Right cardiac atrium (tissue), 5 donors: ENCODE results near the gene RERG. TPM values are rescaled to one million over a fixed set of nuclear protein-coding genes. Genes with fewer than 3 reads are reported as not detected.
"Not testable (repeated sequence)": the region's sequence is repeated elsewhere in the genome, so short reads cannot be mapped to it uniquely, and the experiment has no call there.

Source experiments
- ATAC-seq, 2 donors: fragments of 200-7000 bp; cut with Tn5 transposase; one replicate each; pipeline versions ENCODE4 v1.8.0 to v1.9.1; 2020; ENCODE audit warnings: moderate library complexity in 2 of 2, mild to moderate bottlenecking in 1 of 2
- DNase-seq, 3 donors: peaks; one replicate each; pipeline ENCODE4 v3.0.0-alpha.2; 2020
- H3K27ac ChIP-seq: one replicate; pipeline ENCODE4 v1.5.1; 2013; ENCODE audit warnings: mild to moderate bottlenecking, low read length, control low read depth, moderate library complexity
- H3K27me3 ChIP-seq: one replicate; pipeline ENCODE4 v1.6.1; 2013; ENCODE audit not compliant: control insufficient read depth, insufficient read depth
- H3K4me1 ChIP-seq: one replicate; pipeline ENCODE4 v1.6.1; 2013; ENCODE audit warnings: low read length; ENCODE audit not compliant: control insufficient read depth, insufficient read depth
- H3K4me3 ChIP-seq: one replicate; pipeline ENCODE4 v1.5.1; 2013; ENCODE audit warnings: low read length, control low read depth
- H3K9me3 ChIP-seq: one replicate; pipeline ENCODE4 v1.6.1; 2013; ENCODE audit warnings: low read length; ENCODE audit not compliant: control insufficient read depth
- WGBS: extraction: QIAGEN DNeasy Blood & Tissue Kit; methylation state at CpG from one replicate; pipeline ENCODE4 v1.1.7; 2013; 5-methylcytosine and 5-hydroxymethylcytosine counted together
- intact Hi-C, 4 donors: fragments of 100-400 bp; cut with DNase I; formaldehyde crosslinking; loops; one replicate each; pipeline versions ENCODE4 v1.11.0 to v1.14.0; 2022 to 2023
- polyA plus RNA-seq: library from polyadenylated mRNA; stranded (reverse); fragments of 200-250 nt; gene quantifications from one replicate; pipeline ENCODE4 v1.2.3, GENCODE V29; 2013
- total RNA-seq, 4 donors: library from RNA; stranded (reverse); fragmentation: NEBNext Ultra II Directional; extraction: Animal tissue kit (Norgen Biotek cat#: 25700); gene quantifications; one replicate each; pipeline ENCODE4 v1.2.1, GENCODE V29; 2021
- donor health status: healthy with polysubstance abuse.
- donor health status: DM: no; HTN: yes; CAD: no.
- donor health status: DM: no; HTN: no; CAD: no.
- donor health status: DM: no; HTN: yes; CAD: no; lungs with severe emphysema.
- donor health status: DM: yes; HTN: yes; CAD: no.

RERG gene
- total and polyA plus RNA-seq, 5 donors: 5.1 to 9.5 (median 8.7) TPM

- Histone ChIP-seq H3K9me3 (no peaks in the 10 kb centered on the region), H3K27ac (no peak overlapping the region), H3K4me3 (no peak overlapping the region), H3K27me3 (no peaks in the 10 kb centered on the region), H3K4me1 (no peaks in the 10 kb centered on the region)
- intact Hi-C loops: no loop called here
- 75% methylated on average over 2 of the region's 2 CpGs for WGBS
- ATAC-seq: no peak
- DNase-seq: no peak
Observed at GRCh38 chr12:15090441-15090840, 130.8 kb downstream of the RERG start.

- H3K4me1 ChIP-seq: no peaks in the 10 kb centered on the region
- 64% methylated on average over 1 of the region's 1 CpG for WGBS
- no peak overlapping the region for H3K4me3 ChIP-seq
- intact Hi-C loops: no loop called here
- no peak overlapping the region for H3K27ac ChIP-seq
- H3K27me3 ChIP-seq: no peaks in the 10 kb centered on the region
- DNase-seq (no peak), ATAC-seq (no peak)
- no peaks in the 10 kb centered on the region for H3K9me3 ChIP-seq
Observed at GRCh38 chr12:15088105-15088504, 133.1 kb downstream of the RERG start.

- H3K4me1 ChIP-seq, H3K4me3 ChIP-seq, H3K9me3 ChIP-seq, H3K27ac ChIP-seq, intact Hi-C loops, H3K27me3 ChIP-seq, DNase-seq, ATAC-seq: not testable (repeated sequence)
- 81% methylated on average over 2 of the region's 2 CpGs for WGBS
Observed at GRCh38 chr12:15077751-15078150, 143.5 kb downstream of the RERG start.

GRCh38 chr12:15074351-15074750 lies 146.9 kb downstream of the RERG start:
- WGBS: 91% methylated on average over 1 of the region's 1 CpG
- no peaks in the 10 kb centered on the region for H3K27me3 ChIP-seq
- no peak for ATAC-seq
- DNase-seq: no peak
- H3K4me3 ChIP-seq: no peak overlapping the region
- H3K27ac ChIP-seq: no peak overlapping the region
- intact Hi-C loops: no loop called here
- H3K4me1 ChIP-seq: no peaks in the 10 kb centered on the region
- H3K9me3 ChIP-seq: no peaks in the 10 kb centered on the region

- WGBS: 99% methylated on average over 1 of the region's 1 CpG
- Histone ChIP-seq H3K9me3 (no peaks in the 10 kb centered on the region), H3K27me3 (no peaks in the 10 kb centered on the region), H3K4me3 (no peak overlapping the region), H3K27ac (no peak overlapping the region), H3K4me1 (no peaks in the 10 kb centered on the region)
- DNase-seq (no peak), ATAC-seq (no peak)
- intact Hi-C loops: no loop called here
Observed at GRCh38 chr12:15059123-15059522, 162.1 kb downstream of the RERG start.

Other genes starting within 250 kb of the RERG start
- gene PDE6H, start 248.4 kb downstream of the RERG start, total RNA-seq: not detected
- gene PDE6H, start 248.4 kb downstream of the RERG start, polyA plus RNA-seq: not detected
- 1 to 10 TPM; 1.4 to 1.8 (median 1.6) TPM for gene PTPRO, start 101.1 kb upstream of the RERG start, total RNA-seq
- 0.20 TPM for gene PTPRO, start 101.1 kb upstream of the RERG start, polyA plus RNA-seq